HT-29 (cell line): Measurements from ENCODE around the gene LRRC28. TPM values are rescaled to one million over a fixed set of nuclear protein-coding genes. Genes with fewer than 3 reads are reported as not detected.

Source experiments
- DNase-seq: peaks from one replicate; pipeline ENCODE4 v3.0.0-alpha.2; 2015; ENCODE audit warnings: low spot score
- total RNA-seq: library from RNA; depleted of rRNA; stranded (reverse); fragments of >200 nt; shearing (Covaris generic); gene quantifications from 2 replicates; pipeline ENCODE4 v1.2.3, GENCODE V29; 2014

LRRC28 gene
- total RNA-seq, 1 experiment from 2014 or later: 10.9 TPM

- DNase-seq: peak; percentile 85
These were observed 1.9 kb upstream of the LRRC28 start, which contains the start of gene TTC23 for GRCh38 chr15:99249270-99249841. Gene TTC23 (minus strand): TSS chr15:99249581. CDS start chr15:99228712, 20,869 bp downstream.

- no peak for DNase-seq
These were observed 1.3 kb upstream of the LRRC28 start for GRCh38 chr15:99250001-99250400.

GRCh38 chr15:99250494-99250856 is 806 bp upstream of the LRRC28 start:
- DNase-seq: no peak

- no peak for DNase-seq
These were observed 1.0 kb downstream of the LRRC28 start for GRCh38 chr15:99252326-99252725.

GRCh38 chr15:99253381-99254090 is 2.3 kb downstream of the LRRC28 start:
- DNase-seq: peak; percentile 39

- DNase-seq: no peak
These were observed 5.9 kb downstream of the LRRC28 start for GRCh38 chr15:99257107-99257750.

- no peak for DNase-seq
These were observed 12.8 kb downstream of the LRRC28 start for GRCh38 chr15:99264125-99264524.

- DNase-seq: no peak
These were observed 14.3 kb downstream of the LRRC28 start for GRCh38 chr15:99265541-99266070.

GRCh38 chr15:99267957-99268356 is 16.7 kb downstream of the LRRC28 start:
- no peak for DNase-seq

- no peak for DNase-seq
These were observed 17.1 kb downstream of the LRRC28 start for GRCh38 chr15:99268431-99268830.

- DNase-seq: no peak
These were observed 22.5 kb downstream of the LRRC28 start for GRCh38 chr15:99273801-99274200.

GRCh38 chr15:99275061-99275460 is 23.8 kb downstream of the LRRC28 start:
- no peak for DNase-seq

- DNase-seq: no peak
These were observed 24.3 kb downstream of the LRRC28 start for GRCh38 chr15:99275525-99276128.

GRCh38 chr15:99279290-99279689 is 28.0 kb downstream of the LRRC28 start:
- DNase-seq: no peak

GRCh38 chr15:99279827-99280226 is 28.5 kb downstream of the LRRC28 start:
- no peak for DNase-seq

GRCh38 chr15:99282121-99282520 is 30.8 kb downstream of the LRRC28 start:
- DNase-seq: no peak

- DNase-seq: no peak
These were observed 31.3 kb downstream of the LRRC28 start for GRCh38 chr15:99282586-99282985.

GRCh38 chr15:99283717-99284116 is 32.4 kb downstream of the LRRC28 start:
- DNase-seq: no peak

GRCh38 chr15:99291643-99292042 is 40.4 kb downstream of the LRRC28 start:
- no peak for DNase-seq

- no peak for DNase-seq
These were observed 44.6 kb downstream of the LRRC28 start for GRCh38 chr15:99295840-99296239.

- DNase-seq: no peak
These were observed 45.1 kb downstream of the LRRC28 start for GRCh38 chr15:99296386-99296785.

- DNase-seq: no peak
These were observed 52.6 kb downstream of the LRRC28 start for GRCh38 chr15:99303907-99304306.
